ENCODE results near the gene VSIG10L.

- TF ChIP-seq POLR2A (IDR thresholded peaks at IDR 0.05) (no peak), CTCF (IDR thresholded peaks at IDR 0.05) (no peak), EP300 (IDR thresholded peaks at IDR 0.05) (no peak), POLR2AphosphoS5 (IDR thresholded peaks at IDR 0.05) (no peak)
Measured at GRCh38 chr19:51356159-51356801, 14.3 kb upstream of the VSIG10L start.
